ENCODE results near the gene WNT1.

GRCh38 chr12:48932878-48933277, 45.2 kb upstream of the WNT1 start:
- TF ChIP-seq ZZZ3 (IDR thresholded peaks at IDR 0.05; ENCODE audit: control insufficient read depth, insufficient read length, low read depth) (no peak), NRF1 (conservative IDR thresholded peaks at IDR 0.05; ENCODE audit: low read depth, low read length) (no peak), EP300 (IDR thresholded peaks at IDR 0.05; ENCODE audit: borderline replicate concordance in 1 of 2, control insufficient read depth in 1 of 2, low read depth in 2 of 2, low read length in 2 of 2) (no peak), CTCF (IDR thresholded peaks at IDR 0.05 in 2 of 3, conservative IDR thresholded peaks at IDR 0.05 in 1 of 3; ENCODE audit: control insufficient read depth in 2 of 3, extremely low read depth in 1 of 3, insufficient read depth in 1 of 3, low read depth in 3 of 3, low read length in 3 of 3) (no peak), HDAC2 (IDR thresholded peaks at IDR 0.05) (no peak), POLR2AphosphoS2 (IDR thresholded peaks at IDR 0.05; ENCODE audit: low read depth, low read length) (no peak), POLR2AphosphoS5 (IDR thresholded peaks at IDR 0.05; ENCODE audit: low read length) (no peak), CEBPZ (IDR thresholded peaks at IDR 0.05; ENCODE audit: low read depth, low read length) (no peak)

Data from GM12878 (cell line).